Esophagus muscularis mucosa (tissue), 4 donors: ENCODE data around the gene EVPL. TPM values are rescaled to one million over a fixed set of nuclear protein-coding genes. Genes with fewer than 3 reads are reported as not detected.
A peak's percentile ranks its signal among the peaks of the same experiment; 100 is the strongest.
"Not testable (repeated sequence)": the region's sequence is repeated elsewhere in the genome, so short reads cannot be mapped to it uniquely, and the experiment has no call there.

Experiments
- DNase-seq: peaks from one replicate; pipeline ENCODE4 v3.0.0-alpha.2; 2017; ENCODE audit errors: extremely low spot score
- H3K27ac ChIP-seq, 4 donors: fragments of 200-600 bp; sonication (generic); replicated peaks in 1 of 4; 1 replicate in 3 of 4; 2 replicates in 1 of 4; pipeline ENCODE4 v1.5.1; 2016 to 2019; ENCODE audit warnings: mild to moderate bottlenecking in 1 of 4
- H3K27me3 ChIP-seq, 4 donors: fragments of 200-600 bp; sonication (generic); one replicate each; pipeline versions ENCODE4 v1.5.1 to v1.6.0; 2016 to 2019
- H3K36me3 ChIP-seq, 4 donors: fragments of 200-600 bp; sonication (generic); one replicate each; pipeline ENCODE4 v1.5.1; 2016 to 2019
- H3K4me1 ChIP-seq, 4 donors: fragments of 200-600 bp; sonication (generic); one replicate each; pipeline ENCODE4 v1.5.1; 2016 to 2019
- H3K4me3 ChIP-seq, 4 donors: fragments of 200-600 bp; sonication (generic); 1 replicate in 2 of 4; 2 replicates in 2 of 4; pipeline ENCODE4 v1.5.1; 2016 to 2019; ENCODE audit warnings: mild to moderate bottlenecking in 4 of 4, moderate library complexity in 1 of 4
- H3K9me3 ChIP-seq, 4 donors: fragments of 200-600 bp; sonication (generic); 1 replicate in 3 of 4; 2 replicates in 1 of 4; pipeline ENCODE4 v1.5.1; 2016 to 2019
- EP300 ChIP-seq: sonication (generic); formaldehyde crosslinking; IDR thresholded peaks from one replicate; pipeline ENCODE4 v1.6.1; 2017; ENCODE audit warnings: antibody characterized with exemption
- POLR2A ChIP-seq: fragments of 450-650 bp; IDR thresholded peaks from one replicate; pipeline ENCODE4 v1.6.1; 2017; ENCODE audit warnings: antibody characterized with exemption, moderate library complexity, mild to moderate bottlenecking, low read depth
- POLR2AphosphoS5 ChIP-seq, 2 donors: sonication (generic); formaldehyde crosslinking; IDR thresholded peaks; one replicate each; pipeline ENCODE4 v1.6.1; 2017; ENCODE audit warnings: antibody characterized with exemption in 2 of 2
- WGBS: methylation state at CpG from one replicate; pipeline ENCODE4 v1.1.5; 2018; 5-methylcytosine and 5-hydroxymethylcytosine counted together
- intact Hi-C: fragments of 100-400 bp; cut with DNase I; formaldehyde crosslinking; loops from one replicate; pipeline ENCODE4 v1.15.1; 2023
- total RNA-seq, 4 donors: library from RNA; depleted of rRNA; stranded (reverse); fragments of >200 nt; gene quantifications; one replicate each; pipeline versions ENCODE4 v1.1.0 to v1.2.1, GENCODE V29; 2016
- TF ChIP-seq, protein P1 (sequence below), 3 experiments: fragments of 200-600 bp in 2 of 3; fragments of 450-650 bp in 1 of 3; sonication (generic) in 2 of 3; IDR thresholded peaks; one replicate each; pipeline ENCODE4 v1.5.1; 2017 to 2019; ENCODE audit warnings: antibody characterized with exemption in 3 of 3, mild to moderate bottlenecking in 2 of 3, moderate library complexity in 1 of 3

The EVPL gene
- total RNA-seq, 4 donors from 2014 or later: 0.19 to 2.1 (median 1.1) TPM

DNA sequence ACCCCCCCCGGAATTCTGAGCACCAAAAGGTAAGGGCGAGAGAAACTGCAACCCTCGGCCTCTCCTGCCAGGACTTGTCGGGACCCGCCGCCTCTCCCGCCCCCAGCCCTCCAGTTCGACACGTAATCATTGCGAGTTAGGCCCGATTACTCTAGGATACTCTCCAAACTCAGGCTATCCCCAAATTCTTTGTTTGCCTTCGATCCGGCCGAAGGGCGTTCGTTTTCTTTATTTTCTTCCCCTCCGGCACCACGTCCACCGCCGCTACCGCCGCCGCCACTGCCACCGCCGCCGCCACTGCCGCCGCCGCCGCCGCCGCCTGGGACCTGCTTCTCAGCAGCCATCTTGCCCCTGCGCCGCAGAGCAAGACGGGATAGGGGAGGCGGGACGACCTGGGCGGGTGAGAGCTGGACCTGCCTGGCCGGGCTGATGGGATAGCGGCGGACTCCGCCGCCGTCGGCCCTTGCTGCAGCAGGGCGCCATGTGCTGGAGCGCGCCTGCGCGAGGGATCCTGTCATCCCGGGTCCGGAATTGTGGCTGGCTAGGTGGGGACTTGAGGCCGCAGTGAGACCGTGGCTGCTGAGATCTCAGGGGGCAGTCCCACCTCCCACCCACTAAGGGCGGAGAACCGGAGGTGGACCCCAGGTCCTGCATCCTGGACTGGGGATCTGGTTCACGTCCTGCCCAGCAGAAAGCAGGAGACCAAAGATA, 45.2 kb upstream of the EVPL start, which contains the start of gene SRP68:
Gene SRP68, minus strand, starts transcription at position 370 of the 711 bp plus-strand sequence. Its CDS starts 26 bp downstream, at position 344.
- Histone ChIP-seq H3K36me3 (peaks cover 10 to 25% (median 24%) of the 10 kb centered on the region in 4 donors), H3K4me1 (peaks cover 59 to 75% (median 64%) of the 10 kb centered on the region in 4 donors), H3K27me3 (peaks cover 19 to 41% (median 36%) of the 10 kb centered on the region in 4 donors), H3K9me3 (no peaks in the 10 kb centered on the region), H3K4me3 (peak within 1 kb of the TSS; percentile 72 to 84 (median 78)), H3K27ac (peak within 1 kb of the TSS; percentile 48 to 81 (median 80))
- 0% methylated on average over 12 of the region's 57 CpGs for WGBS
- TF ChIP-seq POLR2A (peak; percentile 42), POLR2AphosphoS5 (IDR thresholded peaks at IDR 0.05) (peak; percentile 78 to 89), EP300 (no peak)
- TF ChIP-seq, protein P1, sequence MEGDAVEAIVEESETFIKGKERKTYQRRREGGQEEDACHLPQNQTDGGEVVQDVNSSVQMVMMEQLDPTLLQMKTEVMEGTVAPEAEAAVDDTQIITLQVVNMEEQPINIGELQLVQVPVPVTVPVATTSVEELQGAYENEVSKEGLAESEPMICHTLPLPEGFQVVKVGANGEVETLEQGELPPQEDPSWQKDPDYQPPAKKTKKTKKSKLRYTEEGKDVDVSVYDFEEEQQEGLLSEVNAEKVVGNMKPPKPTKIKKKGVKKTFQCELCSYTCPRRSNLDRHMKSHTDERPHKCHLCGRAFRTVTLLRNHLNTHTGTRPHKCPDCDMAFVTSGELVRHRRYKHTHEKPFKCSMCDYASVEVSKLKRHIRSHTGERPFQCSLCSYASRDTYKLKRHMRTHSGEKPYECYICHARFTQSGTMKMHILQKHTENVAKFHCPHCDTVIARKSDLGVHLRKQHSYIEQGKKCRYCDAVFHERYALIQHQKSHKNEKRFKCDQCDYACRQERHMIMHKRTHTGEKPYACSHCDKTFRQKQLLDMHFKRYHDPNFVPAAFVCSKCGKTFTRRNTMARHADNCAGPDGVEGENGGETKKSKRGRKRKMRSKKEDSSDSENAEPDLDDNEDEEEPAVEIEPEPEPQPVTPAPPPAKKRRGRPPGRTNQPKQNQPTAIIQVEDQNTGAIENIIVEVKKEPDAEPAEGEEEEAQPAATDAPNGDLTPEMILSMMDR (IDR thresholded peaks at IDR 0.05): peak in 1 of 3 experiments; percentile 18
- intact Hi-C loops: no loop called here
- DNase-seq: peak; percentile 97

DNA sequence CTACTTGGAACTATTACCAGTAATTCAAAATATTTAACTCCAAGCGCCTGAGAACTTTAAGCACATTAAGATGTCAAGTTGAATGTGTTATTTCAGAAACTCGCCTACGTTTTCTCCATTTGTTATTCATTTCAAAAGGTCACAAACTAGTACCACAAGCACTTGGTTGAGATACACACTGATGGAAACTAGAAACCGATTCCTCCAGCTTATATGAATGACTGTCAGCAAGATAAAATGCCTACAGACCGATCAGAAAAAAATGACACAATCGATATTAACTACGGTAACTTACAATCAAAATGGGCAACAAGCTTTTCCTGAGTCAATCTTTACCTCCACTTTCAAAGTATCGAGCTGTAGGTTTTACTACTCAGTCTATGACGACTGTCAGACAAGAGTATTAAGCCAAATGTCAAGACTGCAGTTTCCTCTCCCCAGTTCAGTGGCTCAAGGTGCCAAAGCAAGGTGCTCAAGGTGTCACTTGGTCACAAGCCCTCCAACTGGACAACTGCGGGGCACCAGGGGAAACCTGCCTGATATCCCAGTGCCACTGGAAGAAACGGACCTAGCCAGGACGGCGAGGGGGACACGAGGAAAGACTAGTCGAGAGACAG, 44.5 kb upstream of the EVPL start:
- Histone ChIP-seq H3K27me3 (peaks cover 19 to 34% (median 29%) of the 10 kb centered on the region in 4 donors), H3K36me3 (peaks cover 16 to 32% (median 31%) of the 10 kb centered on the region in 4 donors), H3K9me3 (no peaks in the 10 kb centered on the region), H3K4me3 (peak overlapping the region; percentile 72 to 84 (median 78)), H3K27ac (peak overlapping the region; percentile 48 to 81 (median 80)), H3K4me1 (peaks cover 52 to 68% (median 57%) of the 10 kb centered on the region in 4 donors)
- WGBS: 24% methylated on average over 9 of the region's 15 CpGs
- TF ChIP-seq, protein P1 (IDR thresholded peaks at IDR 0.05): no peak
- TF ChIP-seq POLR2A (no peak), EP300 (no peak), POLR2AphosphoS5 (IDR thresholded peaks at IDR 0.05) (no peak)
- intact Hi-C loops: no loop called here
- DNase-seq: no peak

DNA sequence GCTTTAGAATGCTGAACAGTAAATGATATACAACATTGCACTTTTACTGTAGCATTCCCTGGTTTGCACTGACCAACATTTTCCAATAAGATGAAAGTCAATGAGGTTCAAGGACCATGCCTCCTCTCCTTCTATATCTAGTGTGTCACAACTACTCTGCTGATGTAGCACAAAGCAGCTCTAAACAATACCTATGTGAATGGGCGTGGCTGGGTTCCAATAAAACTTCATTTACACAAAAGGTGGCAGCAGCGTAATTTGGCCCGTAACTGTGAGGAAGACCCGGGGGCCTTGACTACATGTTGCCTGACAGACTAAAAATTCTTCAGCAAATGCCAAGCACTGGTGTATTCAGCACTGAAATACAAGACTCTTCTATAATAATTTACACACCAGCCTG, 38.7 kb upstream of the EVPL start:
- peaks cover 64 to 89% (median 86%) of the 10 kb centered on the region in 4 donors for H3K36me3 ChIP-seq
- H3K4me1 ChIP-seq: peaks cover 12 to 19% (median 13%) of the 10 kb centered on the region in 4 donors
- no peak overlapping the region for H3K4me3 ChIP-seq
- WGBS: 91% methylated on average over 4 of the region's 4 CpGs
- TF ChIP-seq, protein P1 (IDR thresholded peaks at IDR 0.05): no peak
- TF ChIP-seq POLR2A (no peak), EP300 (no peak), POLR2AphosphoS5 (IDR thresholded peaks at IDR 0.05) (no peak)
- H3K27ac ChIP-seq: no peak overlapping the region
- no peaks in the 10 kb centered on the region for H3K9me3 ChIP-seq
- intact Hi-C loops: no loop called here
- no peaks in the 10 kb centered on the region for H3K27me3 ChIP-seq
- no peak for DNase-seq

DNA sequence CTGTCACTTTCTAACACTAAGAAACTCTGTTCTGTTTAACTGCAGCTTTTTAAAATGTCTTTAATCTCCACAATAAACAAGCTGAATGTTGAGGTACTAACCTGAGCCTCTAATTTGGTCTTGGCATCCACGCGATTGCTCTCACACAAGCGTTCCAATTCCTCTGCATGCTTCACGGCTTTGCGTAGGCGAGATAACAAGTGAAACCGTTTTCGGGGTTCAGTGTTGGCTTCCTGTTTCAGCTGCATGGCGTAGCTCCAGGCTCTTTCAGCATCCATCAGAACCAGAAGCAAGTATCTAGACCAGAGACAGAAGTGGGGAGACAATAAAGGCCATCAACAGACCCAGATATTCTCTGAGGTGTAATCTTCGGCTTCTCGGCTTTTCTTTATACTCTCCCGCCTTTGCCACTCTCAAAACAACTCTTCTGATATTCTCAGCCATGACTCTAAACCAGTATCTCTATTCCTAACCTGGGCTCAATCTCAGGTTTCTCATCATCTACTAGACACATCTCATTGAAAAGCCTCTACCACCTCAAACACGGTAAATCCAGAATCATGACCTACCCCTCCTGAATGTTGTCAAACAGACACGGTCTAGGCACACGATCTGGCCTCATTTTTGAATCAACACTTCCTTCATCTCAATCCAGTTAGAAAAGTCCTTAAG, 36.9 kb upstream of the EVPL start:
- H3K9me3 ChIP-seq: no peaks in the 10 kb centered on the region
- no peak for TF ChIP-seq POLR2AphosphoS5 (IDR thresholded peaks at IDR 0.05)
- no peak for TF ChIP-seq POLR2A
- TF ChIP-seq, protein P1 (IDR thresholded peaks at IDR 0.05): no peak
- no peak for TF ChIP-seq EP300
- no peak overlapping the region for H3K4me3 ChIP-seq
- intact Hi-C loops: no loop called here
- H3K27me3 ChIP-seq: no peaks in the 10 kb centered on the region
- peaks cover 82 to 98% (median 94%) of the 10 kb centered on the region in 4 donors for H3K36me3 ChIP-seq
- 87% methylated on average over 15 of the region's 15 CpGs for WGBS
- peaks cover 0 to 4% (median 0%) of the 10 kb centered on the region in 4 donors for H3K4me1 ChIP-seq
- no peak for DNase-seq
- H3K27ac ChIP-seq: no peak overlapping the region

DNA sequence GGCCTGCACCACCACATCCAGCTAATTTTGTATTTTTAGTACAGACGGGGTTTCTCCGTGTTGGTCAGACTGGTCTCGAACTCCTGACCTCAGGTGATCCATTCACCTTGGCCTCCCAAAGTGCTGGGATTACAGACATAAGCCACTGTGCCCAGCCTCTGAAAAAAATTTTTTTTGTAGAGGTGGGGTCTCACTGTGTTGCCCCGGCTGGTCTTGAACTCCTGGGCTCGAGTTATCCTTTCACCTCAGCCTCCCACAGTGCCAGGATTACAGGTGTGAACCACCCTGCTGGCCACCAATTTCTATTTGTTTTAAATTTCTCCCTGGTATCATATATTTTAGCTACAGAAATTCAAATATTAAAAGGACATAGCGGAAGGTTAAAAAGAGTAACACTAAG, 31.2 kb upstream of the EVPL start:
- H3K27ac ChIP-seq, H3K27me3 ChIP-seq, H3K4me1 ChIP-seq, H3K9me3 ChIP-seq, DNase-seq, H3K4me3 ChIP-seq, intact Hi-C loops: not testable (repeated sequence)
- WGBS: 96% methylated on average over 6 of the region's 6 CpGs
- H3K36me3 ChIP-seq: peaks cover 70 to 99% (median 95%) of the 10 kb centered on the region in 4 donors
